ENCODE data around the gene FOXN4. TPM values are rescaled to one million over a fixed set of nuclear protein-coding genes. Genes with fewer than 3 reads are reported as not detected.

FOXN4 gene
- total and polyA plus RNA-seq, 2 donors (not counting 1 experiment from before 2014, with no cell fraction given), result not detected

DNA sequence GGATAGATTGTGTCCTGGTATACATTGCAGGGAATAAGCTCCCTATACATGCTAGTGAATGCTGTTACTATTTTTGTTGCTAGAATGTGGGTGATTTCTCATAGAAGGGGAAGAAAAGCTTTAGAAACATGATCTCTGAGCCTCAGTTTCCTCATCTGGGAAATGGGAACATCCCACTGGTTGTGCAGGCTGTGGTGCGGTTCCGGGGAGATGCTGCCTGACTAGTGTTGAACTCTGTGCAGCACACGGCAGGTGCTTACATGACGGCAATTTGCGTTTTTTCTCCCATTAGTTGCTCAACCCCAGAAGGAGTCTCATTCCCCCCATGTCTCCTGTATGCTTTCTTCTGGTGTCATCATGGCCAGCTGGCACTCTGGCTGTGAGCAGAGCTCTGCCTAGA is 32.9 kb downstream of the FOXN4 start:
- Histone ChIP-seq H3K9me3 (ENCODE audit: control insufficient read depth, insufficient read depth, low read depth, low read length) (no peaks in the 10 kb centered on the region), H3K27me3 (ENCODE audit: control insufficient read depth, insufficient read depth, low read length) (no peaks in the 10 kb centered on the region), H3K9ac (ENCODE audit: insufficient read depth, low read length) (no peak overlapping the region), H4K20me1 (ENCODE audit: control insufficient read depth, extremely low read depth, insufficient read depth, low read length) (no peaks in the 10 kb centered on the region), H2AFZ (ENCODE audit: low read length) (no peak overlapping the region), H3K4me2 (ENCODE audit: extremely low read depth, insufficient read depth, low read length) (no peak overlapping the region), H3K4me1 (ENCODE audit: control insufficient read depth, extremely low read depth, insufficient read depth, low read length) (no peaks in the 10 kb centered on the region), H3K36me3 (ENCODE audit: control insufficient read depth, insufficient read depth, low read length) (no peaks in the 10 kb centered on the region), H3K4me3 (replicated peaks in 1 of 4; ENCODE audit: control extremely low read depth in 1 of 4, insufficient read depth in 1 of 4, low read depth in 3 of 4, low read length in 4 of 4) (no peak overlapping the region), H3K27ac (ENCODE audit: insufficient read depth, low read length) (no peak overlapping the region), H3K79me2 (ENCODE audit: control insufficient read depth, insufficient read depth, low read length) (no peaks in the 10 kb centered on the region)
- TF ChIP-seq, protein P1, sequence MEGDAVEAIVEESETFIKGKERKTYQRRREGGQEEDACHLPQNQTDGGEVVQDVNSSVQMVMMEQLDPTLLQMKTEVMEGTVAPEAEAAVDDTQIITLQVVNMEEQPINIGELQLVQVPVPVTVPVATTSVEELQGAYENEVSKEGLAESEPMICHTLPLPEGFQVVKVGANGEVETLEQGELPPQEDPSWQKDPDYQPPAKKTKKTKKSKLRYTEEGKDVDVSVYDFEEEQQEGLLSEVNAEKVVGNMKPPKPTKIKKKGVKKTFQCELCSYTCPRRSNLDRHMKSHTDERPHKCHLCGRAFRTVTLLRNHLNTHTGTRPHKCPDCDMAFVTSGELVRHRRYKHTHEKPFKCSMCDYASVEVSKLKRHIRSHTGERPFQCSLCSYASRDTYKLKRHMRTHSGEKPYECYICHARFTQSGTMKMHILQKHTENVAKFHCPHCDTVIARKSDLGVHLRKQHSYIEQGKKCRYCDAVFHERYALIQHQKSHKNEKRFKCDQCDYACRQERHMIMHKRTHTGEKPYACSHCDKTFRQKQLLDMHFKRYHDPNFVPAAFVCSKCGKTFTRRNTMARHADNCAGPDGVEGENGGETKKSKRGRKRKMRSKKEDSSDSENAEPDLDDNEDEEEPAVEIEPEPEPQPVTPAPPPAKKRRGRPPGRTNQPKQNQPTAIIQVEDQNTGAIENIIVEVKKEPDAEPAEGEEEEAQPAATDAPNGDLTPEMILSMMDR (conservative IDR thresholded peaks at IDR 0.05 in 1 of 2, IDR thresholded peaks at IDR 0.05 in 1 of 2; ENCODE audit: low read depth in 1 of 2, low read length in 2 of 2), result no peak
- no peak for TF ChIP-seq EZH2 (IDR thresholded peaks at IDR 0.05; ENCODE audit: low read length, missing control alignments)
- no peak for DNase-seq (ENCODE audit: low read depth in 2 of 2)

DNA sequence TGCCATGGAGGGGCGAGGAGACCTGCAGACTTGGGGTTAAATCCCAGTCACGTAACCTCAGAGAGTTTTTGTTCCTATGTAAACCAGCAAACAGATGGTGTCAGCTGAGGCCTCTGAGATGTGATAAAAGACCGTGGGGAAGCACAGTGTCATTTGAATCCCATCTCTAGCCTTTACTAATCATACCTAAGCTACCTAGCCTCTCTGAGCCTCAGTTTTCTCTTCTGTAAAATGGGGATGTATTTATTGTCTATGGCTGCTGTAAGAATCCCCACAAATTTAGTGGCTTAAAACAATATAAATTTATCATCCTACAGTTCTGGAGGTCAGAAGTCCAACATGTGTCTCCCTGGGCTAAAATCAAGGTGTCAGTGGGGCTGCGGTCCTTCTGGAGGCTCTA is 33.9 kb downstream of the FOXN4 start:
- Histone ChIP-seq H4K20me1 (ENCODE audit: control insufficient read depth, extremely low read depth, insufficient read depth, low read length) (no peaks in the 10 kb centered on the region), H3K79me2 (ENCODE audit: control insufficient read depth, insufficient read depth, low read length) (no peaks in the 10 kb centered on the region), H3K4me3 (replicated peaks in 1 of 4; ENCODE audit: control extremely low read depth in 1 of 4, insufficient read depth in 1 of 4, low read depth in 3 of 4, low read length in 4 of 4) (no peak overlapping the region), H3K4me1 (ENCODE audit: control insufficient read depth, extremely low read depth, insufficient read depth, low read length) (no peaks in the 10 kb centered on the region), H3K9me3 (ENCODE audit: control insufficient read depth, insufficient read depth, low read depth, low read length) (no peaks in the 10 kb centered on the region), H3K9ac (ENCODE audit: insufficient read depth, low read length) (no peak overlapping the region), H3K4me2 (ENCODE audit: extremely low read depth, insufficient read depth, low read length) (no peak overlapping the region), H3K36me3 (ENCODE audit: control insufficient read depth, insufficient read depth, low read length) (no peaks in the 10 kb centered on the region), H3K27me3 (ENCODE audit: control insufficient read depth, insufficient read depth, low read length) (no peaks in the 10 kb centered on the region), H2AFZ (ENCODE audit: low read length) (no peak overlapping the region), H3K27ac (ENCODE audit: insufficient read depth, low read length) (no peak overlapping the region)
- TF ChIP-seq EZH2 (IDR thresholded peaks at IDR 0.05; ENCODE audit: low read length, missing control alignments), result no peak
- TF ChIP-seq, protein P1 (conservative IDR thresholded peaks at IDR 0.05 in 1 of 2, IDR thresholded peaks at IDR 0.05 in 1 of 2; ENCODE audit: low read depth in 1 of 2, low read length in 2 of 2), result no peak
- DNase-seq (ENCODE audit: low read depth in 2 of 2), result no peak

DNA sequence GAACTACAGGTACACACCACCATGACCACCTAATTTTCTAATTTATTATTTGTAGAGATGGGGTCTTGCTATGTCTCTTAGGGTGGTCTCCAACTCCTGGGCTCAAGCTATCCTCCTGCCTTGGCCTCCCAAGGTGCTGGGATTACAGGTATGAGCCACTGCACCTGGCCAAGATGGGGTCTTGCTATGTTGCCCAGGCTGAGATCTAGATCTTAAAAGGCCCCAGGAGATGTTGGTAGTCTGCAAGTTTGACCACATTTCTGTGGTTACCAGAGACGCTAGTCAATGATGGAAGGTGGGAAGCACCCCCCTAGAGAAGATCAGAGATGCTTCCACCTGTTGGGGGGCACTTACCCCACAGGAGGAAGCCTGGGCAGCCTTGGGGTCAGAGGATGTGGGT is 34.7 kb downstream of the FOXN4 start:
- Histone ChIP-seq H3K27me3 (ENCODE audit: control insufficient read depth, insufficient read depth, low read length) (no peaks in the 10 kb centered on the region), H3K4me2 (ENCODE audit: extremely low read depth, insufficient read depth, low read length) (no peak overlapping the region), H2AFZ (ENCODE audit: low read length) (no peak overlapping the region), H3K36me3 (ENCODE audit: control insufficient read depth, insufficient read depth, low read length) (no peaks in the 10 kb centered on the region), H3K4me1 (ENCODE audit: control insufficient read depth, extremely low read depth, insufficient read depth, low read length) (no peaks in the 10 kb centered on the region), H4K20me1 (ENCODE audit: control insufficient read depth, extremely low read depth, insufficient read depth, low read length) (no peaks in the 10 kb centered on the region), H3K27ac (ENCODE audit: insufficient read depth, low read length) (no peak overlapping the region), H3K79me2 (ENCODE audit: control insufficient read depth, insufficient read depth, low read length) (no peaks in the 10 kb centered on the region), H3K9me3 (ENCODE audit: control insufficient read depth, insufficient read depth, low read depth, low read length) (no peaks in the 10 kb centered on the region), H3K4me3 (replicated peaks in 1 of 4; ENCODE audit: control extremely low read depth in 1 of 4, insufficient read depth in 1 of 4, low read depth in 3 of 4, low read length in 4 of 4) (no peak overlapping the region), H3K9ac (ENCODE audit: insufficient read depth, low read length) (no peak overlapping the region)
- DNase-seq (ENCODE audit: low read depth in 2 of 2), result no peak
- TF ChIP-seq, protein P1 (conservative IDR thresholded peaks at IDR 0.05 in 1 of 2, IDR thresholded peaks at IDR 0.05 in 1 of 2; ENCODE audit: low read depth in 1 of 2, low read length in 2 of 2), result no peak
- no peak for TF ChIP-seq EZH2 (IDR thresholded peaks at IDR 0.05; ENCODE audit: low read length, missing control alignments)

Data from fibroblast of lung (primary cell).